Lower leg skin (tissue), 3 donors: ENCODE measurements around the gene CCM2.

Experiments
- POLR2A ChIP-seq, 2 donors: fragments of 450-650 bp; IDR thresholded peaks; one replicate each; pipeline ENCODE4 v1.6.1; 2016 to 2017; ENCODE audit warnings: antibody characterized with exemption in 2 of 2, mild to moderate bottlenecking in 1 of 2, moderate library complexity in 1 of 2
- TF ChIP-seq, protein P1 (sequence below), 3 donors: fragments of 450-650 bp; IDR thresholded peaks; one replicate each; pipeline ENCODE4 v1.5.1; 2016; ENCODE audit warnings: antibody characterized with exemption in 3 of 3, mild to moderate bottlenecking in 3 of 3, moderate library complexity in 2 of 3

DNA sequence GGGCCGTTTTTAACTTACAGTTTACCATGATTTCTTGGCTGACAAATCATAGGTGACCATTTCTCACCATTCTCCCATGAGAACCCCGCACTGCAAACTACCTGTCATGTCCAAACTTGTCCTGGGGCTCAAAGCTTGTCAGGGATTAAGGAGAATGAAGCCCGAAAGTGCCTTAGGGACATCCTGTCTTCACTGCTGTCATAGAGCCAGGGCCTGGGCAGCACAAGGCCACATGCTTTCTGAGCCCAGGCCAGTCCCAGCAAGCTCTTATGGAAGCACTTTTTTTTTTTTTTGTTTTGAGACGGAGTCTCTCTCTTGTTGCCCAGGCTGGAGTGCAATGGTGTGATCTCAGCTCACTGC, 33.9 kb downstream of the CCM2 start:
- TF ChIP-seq, protein P1, sequence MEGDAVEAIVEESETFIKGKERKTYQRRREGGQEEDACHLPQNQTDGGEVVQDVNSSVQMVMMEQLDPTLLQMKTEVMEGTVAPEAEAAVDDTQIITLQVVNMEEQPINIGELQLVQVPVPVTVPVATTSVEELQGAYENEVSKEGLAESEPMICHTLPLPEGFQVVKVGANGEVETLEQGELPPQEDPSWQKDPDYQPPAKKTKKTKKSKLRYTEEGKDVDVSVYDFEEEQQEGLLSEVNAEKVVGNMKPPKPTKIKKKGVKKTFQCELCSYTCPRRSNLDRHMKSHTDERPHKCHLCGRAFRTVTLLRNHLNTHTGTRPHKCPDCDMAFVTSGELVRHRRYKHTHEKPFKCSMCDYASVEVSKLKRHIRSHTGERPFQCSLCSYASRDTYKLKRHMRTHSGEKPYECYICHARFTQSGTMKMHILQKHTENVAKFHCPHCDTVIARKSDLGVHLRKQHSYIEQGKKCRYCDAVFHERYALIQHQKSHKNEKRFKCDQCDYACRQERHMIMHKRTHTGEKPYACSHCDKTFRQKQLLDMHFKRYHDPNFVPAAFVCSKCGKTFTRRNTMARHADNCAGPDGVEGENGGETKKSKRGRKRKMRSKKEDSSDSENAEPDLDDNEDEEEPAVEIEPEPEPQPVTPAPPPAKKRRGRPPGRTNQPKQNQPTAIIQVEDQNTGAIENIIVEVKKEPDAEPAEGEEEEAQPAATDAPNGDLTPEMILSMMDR (IDR thresholded peaks at IDR 0.05) = no peak
- no peak for TF ChIP-seq POLR2A (IDR thresholded peaks at IDR 0.05)
